Left lung (tissue), 10 donors: ENCODE measurements around the gene PSKH1. TPM values are rescaled to one million over a fixed set of nuclear protein-coding genes. Genes with fewer than 3 reads are reported as not detected.
A peak's percentile ranks its signal among the peaks of the same experiment; 100 is the strongest.

Source experiments
- ATAC-seq: fragments of 200-7000 bp; cut with Tn5 transposase; one replicate; pipeline ENCODE4 v1.9.1; 2020; ENCODE audit warnings: moderate library complexity
- DNase-seq, 4 donors: peaks; one replicate each; pipeline ENCODE4 v3.0.0-alpha.2; 2013 to 2020
- H3K27ac ChIP-seq, 2 donors: fragments of 200-600 bp; sonication (generic) in 1 of 2; one replicate each; pipeline versions ENCODE4 v1.5.0 to v1.8.0; 2020 to 2021
- H3K27me3 ChIP-seq, 2 donors: fragments of 200-600 bp; sonication (generic) in 1 of 2; one replicate each; pipeline versions ENCODE4 v1.5.0 to v1.8.0; 2020 to 2021
- H3K36me3 ChIP-seq, 2 donors: fragments of 200-600 bp; sonication (generic) in 1 of 2; one replicate each; pipeline versions ENCODE4 v1.5.0 to v1.8.0; 2020 to 2021
- H3K4me1 ChIP-seq, 2 donors: fragments of 200-600 bp; one replicate each; pipeline ENCODE4 v1.8.0; 2021
- H3K4me3 ChIP-seq, 2 donors: fragments of 200-600 bp; sonication (generic) in 1 of 2; one replicate each; pipeline versions ENCODE4 v1.5.0 to v1.8.0; 2020 to 2021; ENCODE audit warnings: mild to moderate bottlenecking in 1 of 2
- H3K9me3 ChIP-seq, 2 donors: fragments of 200-600 bp; sonication (generic) in 1 of 2; one replicate each; pipeline versions ENCODE4 v1.5.0 to v1.8.0; 2020 to 2021
- intact Hi-C, 2 donors: fragments of 100-400 bp; cut with DNase I; formaldehyde crosslinking; loops; one replicate each; pipeline versions ENCODE4 v1.11.2 to v1.14.2; 2022
- polyA plus RNA-seq, 6 donors: library from polyadenylated mRNA; unstranded; fragments of 120-200 nt; gene quantifications; one replicate each; pipeline ENCODE4 v1.2.1, GENCODE V29; 2013; ENCODE audit not compliant: insufficient read length in 6 of 6
- total RNA-seq, 2 donors: library from RNA; stranded (reverse); fragmentation: NEBNext Ultra II Directional; extraction: Animal tissue kit (Norgen Biotek cat#: 25700); gene quantifications; one replicate each; pipeline ENCODE4 v1.2.1, GENCODE V29; 2021
- TF ChIP-seq, protein P1 (sequence below), 2 donors: fragments of 200-600 bp; sonication (generic) in 1 of 2; IDR thresholded peaks; one replicate each; pipeline versions ENCODE4 v1.5.0 to v1.8.0; 2021; ENCODE audit warnings: antibody characterized with exemption in 2 of 2
- donor health status: DM: no; HTN: yes; CAD: no.
- donor health status: DM: no; HTN: no; CAD: no.

The PSKH1 gene
- total and polyA plus RNA-seq, 8 donors = 20.8 to 32.1 (median 29.0) TPM

DNA sequence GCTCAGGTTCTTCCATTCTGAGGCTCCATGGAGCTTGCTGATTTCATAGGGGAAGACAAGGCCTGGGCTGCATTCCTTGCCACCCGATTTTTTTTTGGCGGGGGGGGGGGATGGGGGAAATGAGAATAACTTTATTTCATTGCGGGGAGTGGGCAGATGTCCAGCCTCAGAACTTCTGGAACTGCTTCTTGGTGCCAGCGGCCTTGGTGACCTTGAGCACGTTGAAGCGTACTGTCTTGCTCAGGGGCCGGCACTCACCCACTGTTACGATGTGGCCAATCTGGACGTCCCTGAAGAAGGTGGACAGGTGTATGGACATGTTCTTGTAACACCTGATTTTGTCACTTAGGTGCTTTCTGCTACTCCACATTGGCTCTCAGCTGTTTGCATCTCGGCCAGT is 37.3 kb upstream of the PSKH1 start:
- H3K27me3 ChIP-seq = no peaks in the 10 kb centered on the region
- TF ChIP-seq, protein P1, sequence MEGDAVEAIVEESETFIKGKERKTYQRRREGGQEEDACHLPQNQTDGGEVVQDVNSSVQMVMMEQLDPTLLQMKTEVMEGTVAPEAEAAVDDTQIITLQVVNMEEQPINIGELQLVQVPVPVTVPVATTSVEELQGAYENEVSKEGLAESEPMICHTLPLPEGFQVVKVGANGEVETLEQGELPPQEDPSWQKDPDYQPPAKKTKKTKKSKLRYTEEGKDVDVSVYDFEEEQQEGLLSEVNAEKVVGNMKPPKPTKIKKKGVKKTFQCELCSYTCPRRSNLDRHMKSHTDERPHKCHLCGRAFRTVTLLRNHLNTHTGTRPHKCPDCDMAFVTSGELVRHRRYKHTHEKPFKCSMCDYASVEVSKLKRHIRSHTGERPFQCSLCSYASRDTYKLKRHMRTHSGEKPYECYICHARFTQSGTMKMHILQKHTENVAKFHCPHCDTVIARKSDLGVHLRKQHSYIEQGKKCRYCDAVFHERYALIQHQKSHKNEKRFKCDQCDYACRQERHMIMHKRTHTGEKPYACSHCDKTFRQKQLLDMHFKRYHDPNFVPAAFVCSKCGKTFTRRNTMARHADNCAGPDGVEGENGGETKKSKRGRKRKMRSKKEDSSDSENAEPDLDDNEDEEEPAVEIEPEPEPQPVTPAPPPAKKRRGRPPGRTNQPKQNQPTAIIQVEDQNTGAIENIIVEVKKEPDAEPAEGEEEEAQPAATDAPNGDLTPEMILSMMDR (IDR thresholded peaks at IDR 0.05) = no peak
- H3K4me3 ChIP-seq = no peak overlapping the region
- peaks cover 0 to 11% of the 10 kb centered on the region in 2 donors for H3K36me3 ChIP-seq
- H3K4me1 ChIP-seq = peaks cover 12 to 31% of the 10 kb centered on the region in 2 donors
- no peak for ATAC-seq
- DNase-seq = no peak
- intact Hi-C loops = no loop called here
- no peak overlapping the region for H3K27ac ChIP-seq
- H3K9me3 ChIP-seq = no peaks in the 10 kb centered on the region

DNA sequence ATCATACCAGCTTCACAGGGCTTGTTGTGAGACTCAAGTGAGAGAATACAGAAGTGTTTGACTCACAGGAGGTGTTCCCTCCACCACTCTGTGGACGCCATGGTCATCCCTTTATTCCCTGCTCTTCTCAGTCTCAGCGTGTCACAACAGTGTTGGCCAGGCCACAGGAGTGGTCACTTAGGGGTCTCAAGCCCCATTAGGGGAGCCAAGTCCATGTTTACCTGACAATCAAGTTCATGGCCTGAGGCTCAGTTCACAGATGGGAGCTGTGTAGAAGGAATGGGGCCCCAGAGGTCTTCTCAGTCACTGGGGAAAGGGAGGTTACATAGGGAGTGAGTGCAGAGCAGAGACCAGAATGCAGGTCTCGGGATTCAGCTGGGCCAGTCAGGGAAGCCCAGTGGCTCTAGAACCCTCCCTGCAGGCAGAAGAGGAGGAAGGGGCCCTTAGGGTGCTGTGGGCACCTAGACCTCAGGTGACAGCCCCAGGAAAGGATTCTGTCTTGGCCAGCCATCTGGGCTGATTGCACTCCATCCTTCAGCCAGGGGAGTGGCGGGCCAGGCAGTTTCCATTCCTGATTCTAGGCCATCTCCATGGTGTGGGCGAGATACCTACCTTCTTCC is 36.0 kb upstream of the PSKH1 start:
- ATAC-seq = peak; percentile 19
- TF ChIP-seq, protein P1 (IDR thresholded peaks at IDR 0.05) = no peak
- Histone ChIP-seq H3K4me3 (no peak overlapping the region), H3K36me3 (peaks cover 0 to 12% of the 10 kb centered on the region in 2 donors), H3K4me1 (peaks cover 12 to 38% of the 10 kb centered on the region in 2 donors), H3K27me3 (no peaks in the 10 kb centered on the region), H3K27ac (peak overlapping the region; percentile 23 to 84), H3K9me3 (no peaks in the 10 kb centered on the region)
- intact Hi-C loops = no loop called here
- no peak for DNase-seq

DNA sequence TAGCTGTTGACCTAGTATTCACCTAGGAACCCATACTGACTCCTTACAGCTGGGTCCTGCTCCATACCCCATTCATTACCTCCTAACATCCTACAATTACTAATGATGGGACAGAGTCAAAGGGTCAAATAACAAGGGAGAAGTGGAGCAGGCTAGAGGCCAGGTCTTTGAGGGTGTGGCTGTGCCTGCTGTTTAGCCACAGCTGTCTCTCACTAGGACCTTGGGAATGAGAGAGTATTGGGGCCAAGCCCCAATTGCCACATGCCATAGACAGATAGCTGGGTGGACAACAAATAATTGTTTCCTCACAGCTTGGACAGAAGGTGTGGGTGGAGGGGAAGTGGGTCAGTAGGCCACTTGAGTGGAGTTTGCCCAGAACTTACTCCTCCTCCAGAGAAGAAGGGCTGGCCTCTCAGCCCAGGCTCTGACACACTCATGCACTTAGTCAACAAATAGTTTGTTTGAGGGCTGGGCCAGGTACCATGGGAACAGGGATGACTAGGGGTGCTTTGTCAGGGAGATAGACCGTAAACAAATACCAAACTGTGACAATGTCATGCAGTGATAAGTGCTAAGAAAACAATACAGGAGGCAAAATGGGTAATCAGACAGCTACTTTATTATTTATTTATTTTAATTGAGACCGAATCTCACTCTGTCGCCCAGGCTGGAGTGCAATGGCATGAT is 35.4 kb upstream of the PSKH1 start:
- peak in 2 of 4 donors; percentile 72 to 85 for DNase-seq
- Histone ChIP-seq H3K27ac (peak overlapping the region; percentile 77 to 84), H3K9me3 (no peaks in the 10 kb centered on the region), H3K4me1 (peaks cover 12 to 38% of the 10 kb centered on the region in 2 donors), H3K4me3 (no peak overlapping the region), H3K36me3 (peaks cover 0 to 10% of the 10 kb centered on the region in 2 donors), H3K27me3 (no peaks in the 10 kb centered on the region)
- TF ChIP-seq, protein P1 (IDR thresholded peaks at IDR 0.05) = no peak
- ATAC-seq = peak; percentile 94
- intact Hi-C loops = no loop called here

DNA sequence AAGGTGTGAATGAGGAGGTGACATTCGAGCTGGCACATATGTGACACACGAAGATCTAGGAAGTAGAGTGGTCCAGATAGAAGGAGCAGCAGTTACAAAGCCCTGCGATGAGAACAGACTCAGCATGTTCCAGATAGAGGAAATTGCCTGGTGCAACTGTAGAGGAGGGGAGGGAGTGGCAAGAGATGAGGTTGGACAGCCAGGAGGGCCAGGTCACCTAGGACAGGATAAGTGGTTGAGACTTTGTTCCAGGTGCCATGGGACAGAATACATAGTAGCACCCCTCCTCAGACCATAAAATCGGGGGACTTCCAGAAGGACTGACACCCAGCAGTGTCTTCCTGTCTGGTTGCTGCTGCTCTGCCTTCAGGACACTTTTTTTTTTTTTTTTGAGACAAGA is 34.6 kb upstream of the PSKH1 start:
- Histone ChIP-seq H3K27me3 (no peaks in the 10 kb centered on the region), H3K27ac (peak overlapping the region; percentile 77 to 84), H3K36me3 (peaks cover 0 to 10% of the 10 kb centered on the region in 2 donors), H3K4me3 (no peak overlapping the region), H3K4me1 (peaks cover 12 to 40% of the 10 kb centered on the region in 2 donors), H3K9me3 (no peaks in the 10 kb centered on the region)
- TF ChIP-seq, protein P1 (IDR thresholded peaks at IDR 0.05) = no peak
- DNase-seq (no peak), ATAC-seq (peak; percentile 24)
- intact Hi-C loops = no loop called here

DNA sequence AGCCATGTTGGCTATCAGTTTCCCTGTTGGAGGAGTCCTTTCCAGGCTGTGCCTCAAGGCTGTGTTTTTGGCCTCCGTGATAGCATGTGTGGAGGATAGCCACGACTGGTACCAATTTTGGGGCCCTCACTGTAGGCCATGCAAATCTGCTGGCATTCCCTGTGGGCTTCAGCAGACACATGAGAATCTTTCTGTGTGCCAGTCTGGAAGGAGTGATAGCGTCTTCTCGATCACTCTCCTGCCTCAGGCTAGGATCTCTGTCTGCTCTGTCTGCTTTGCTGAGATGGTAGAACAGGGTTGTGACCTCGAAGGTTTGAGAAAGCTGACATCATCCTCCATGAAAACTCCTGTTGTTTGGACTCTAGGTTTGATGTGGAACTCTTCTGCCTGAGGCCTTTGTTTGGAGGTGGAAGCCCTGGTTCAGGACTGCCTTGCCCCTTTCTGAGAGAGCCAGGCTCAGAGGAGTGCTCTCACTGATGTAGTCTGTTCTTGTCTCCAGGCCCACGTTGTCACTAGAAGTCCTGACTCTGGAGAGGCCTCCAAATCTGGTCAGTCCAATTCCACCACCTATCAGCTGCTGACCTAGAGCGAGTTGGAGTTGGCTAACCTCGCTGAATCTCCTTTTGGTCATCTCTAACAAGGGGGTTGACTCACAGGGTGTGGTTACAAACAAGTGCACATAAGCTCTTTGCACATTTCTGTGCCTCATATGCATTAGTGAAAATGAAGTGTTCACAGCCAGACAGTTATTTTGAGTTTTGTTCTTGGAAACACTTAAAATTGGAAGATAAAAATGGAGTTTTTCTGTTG is 32.3 kb upstream of the PSKH1 start:
- no peaks in the 10 kb centered on the region for H3K27me3 ChIP-seq
- peaks cover 0 to 20% of the 10 kb centered on the region in 2 donors for H3K36me3 ChIP-seq
- intact Hi-C loops = no loop called here
- ATAC-seq (no peak), DNase-seq (no peak)
- H3K27ac ChIP-seq = no peak overlapping the region
- no peak overlapping the region for H3K4me3 ChIP-seq
- peaks cover 12 to 45% of the 10 kb centered on the region in 2 donors for H3K4me1 ChIP-seq
- H3K9me3 ChIP-seq = no peaks in the 10 kb centered on the region
- TF ChIP-seq, protein P1 (IDR thresholded peaks at IDR 0.05) = no peak
